ENCODE results near the gene SMKR1.

SMKR1 gene

GRCh38 chr7:129501760-129502707, at the start of gene SMKR1:
Gene SMKR1, plus strand, starts transcription at chr7:129502531. Its CDS starts 294 bp downstream, at chr7:129502825.
- Mint-ChIP-seq H3K9me3 (no peaks in the 10 kb centered on the region), H3K27me3 (no peaks in the 10 kb centered on the region), H3K4me3 (peak within 1 kb of the TSS; percentile 89), H3K27ac (peak within 1 kb of the TSS; percentile 97), H3K36me3 (no peaks in the 10 kb centered on the region), H3K4me1 (peaks cover 17% of the 10 kb centered on the region)

GRCh38 chr7:129452589-129453231, 49.6 kb upstream of the SMKR1 start:
- peaks cover 40% of the 10 kb centered on the region for H3K36me3 Mint-ChIP-seq
- no peaks in the 10 kb centered on the region for H3K4me1 Mint-ChIP-seq
- H3K27me3 Mint-ChIP-seq, result no peaks in the 10 kb centered on the region
- H3K9me3 Mint-ChIP-seq, result no peaks in the 10 kb centered on the region
- H3K4me3 Mint-ChIP-seq, result no peak overlapping the region
- no peak overlapping the region for H3K27ac Mint-ChIP-seq

GRCh38 chr7:129453510-129454248, 48.7 kb upstream of the SMKR1 start:
- Mint-ChIP-seq H3K36me3 (peaks cover 34% of the 10 kb centered on the region), H3K4me3 (no peak overlapping the region), H3K27ac (no peak overlapping the region), H3K27me3 (no peaks in the 10 kb centered on the region), H3K9me3 (no peaks in the 10 kb centered on the region), H3K4me1 (no peaks in the 10 kb centered on the region)

GRCh38 chr7:129454249-129454551, 48.1 kb upstream of the SMKR1 start:
- H3K4me3 Mint-ChIP-seq, result no peak overlapping the region
- no peaks in the 10 kb centered on the region for H3K9me3 Mint-ChIP-seq
- no peaks in the 10 kb centered on the region for H3K27me3 Mint-ChIP-seq
- H3K27ac Mint-ChIP-seq, result no peak overlapping the region
- H3K4me1 Mint-ChIP-seq, result no peaks in the 10 kb centered on the region
- peaks cover 29% of the 10 kb centered on the region for H3K36me3 Mint-ChIP-seq

- H3K36me3 Mint-ChIP-seq, result peaks cover 16% of the 10 kb centered on the region
- H3K4me3 Mint-ChIP-seq, result no peak overlapping the region
- no peak overlapping the region for H3K27ac Mint-ChIP-seq
- H3K27me3 Mint-ChIP-seq, result no peaks in the 10 kb centered on the region
- H3K9me3 Mint-ChIP-seq, result no peaks in the 10 kb centered on the region
- no peaks in the 10 kb centered on the region for H3K4me1 Mint-ChIP-seq
These were observed 45.9 kb upstream of the SMKR1 start for GRCh38 chr7:129456421-129456820.

- no peak overlapping the region for H3K4me3 Mint-ChIP-seq
- H3K36me3 Mint-ChIP-seq, result peaks cover 10% of the 10 kb centered on the region
- no peak overlapping the region for H3K27ac Mint-ChIP-seq
- no peaks in the 10 kb centered on the region for H3K9me3 Mint-ChIP-seq
- no peaks in the 10 kb centered on the region for H3K27me3 Mint-ChIP-seq
- no peaks in the 10 kb centered on the region for H3K4me1 Mint-ChIP-seq
These were observed 45.2 kb upstream of the SMKR1 start for GRCh38 chr7:129457101-129457500.

- Mint-ChIP-seq H3K4me3 (no peak overlapping the region), H3K4me1 (no peaks in the 10 kb centered on the region), H3K9me3 (no peaks in the 10 kb centered on the region), H3K27ac (no peak overlapping the region), H3K27me3 (no peaks in the 10 kb centered on the region), H3K36me3 (peaks cover 8% of the 10 kb centered on the region)
These were observed 44.2 kb upstream of the SMKR1 start for GRCh38 chr7:129458171-129458570.

- H3K27me3 Mint-ChIP-seq, result no peaks in the 10 kb centered on the region
- no peak overlapping the region for H3K4me3 Mint-ChIP-seq
- H3K27ac Mint-ChIP-seq, result no peak overlapping the region
- H3K9me3 Mint-ChIP-seq, result no peaks in the 10 kb centered on the region
- peaks cover 3% of the 10 kb centered on the region for H3K36me3 Mint-ChIP-seq
- no peaks in the 10 kb centered on the region for H3K4me1 Mint-ChIP-seq
These were observed 40.5 kb upstream of the SMKR1 start for GRCh38 chr7:129461809-129462208.

GRCh38 chr7:129462420-129462819, 39.9 kb upstream of the SMKR1 start:
- H3K4me3 Mint-ChIP-seq, result no peak overlapping the region
- no peak overlapping the region for H3K27ac Mint-ChIP-seq
- no peaks in the 10 kb centered on the region for H3K9me3 Mint-ChIP-seq
- H3K36me3 Mint-ChIP-seq, result peaks cover 5% of the 10 kb centered on the region
- H3K27me3 Mint-ChIP-seq, result no peaks in the 10 kb centered on the region
- no peaks in the 10 kb centered on the region for H3K4me1 Mint-ChIP-seq

- Mint-ChIP-seq H3K9me3 (no peaks in the 10 kb centered on the region), H3K27ac (no peak overlapping the region), H3K4me3 (no peak overlapping the region), H3K27me3 (no peaks in the 10 kb centered on the region), H3K36me3 (peaks cover 5% of the 10 kb centered on the region), H3K4me1 (no peaks in the 10 kb centered on the region)
These were observed 38.1 kb upstream of the SMKR1 start for GRCh38 chr7:129464194-129464593.

GRCh38 chr7:129465080-129465479, 37.3 kb upstream of the SMKR1 start:
- Mint-ChIP-seq H3K9me3 (no peaks in the 10 kb centered on the region), H3K36me3 (peaks cover 5% of the 10 kb centered on the region), H3K27ac (no peak overlapping the region), H3K27me3 (no peaks in the 10 kb centered on the region), H3K4me3 (no peak overlapping the region), H3K4me1 (no peaks in the 10 kb centered on the region)

- Mint-ChIP-seq H3K27ac (no peak overlapping the region), H3K4me1 (peaks cover 9% of the 10 kb centered on the region), H3K27me3 (no peaks in the 10 kb centered on the region), H3K9me3 (no peaks in the 10 kb centered on the region), H3K36me3 (peaks cover 5% of the 10 kb centered on the region), H3K4me3 (no peak overlapping the region)
These were observed 35.5 kb upstream of the SMKR1 start for GRCh38 chr7:129466796-129467195.

- Mint-ChIP-seq H3K36me3 (peaks cover 5% of the 10 kb centered on the region), H3K27ac (no peak overlapping the region), H3K4me3 (no peak overlapping the region), H3K27me3 (no peaks in the 10 kb centered on the region), H3K4me1 (peaks cover 9% of the 10 kb centered on the region), H3K9me3 (no peaks in the 10 kb centered on the region)
These were observed 34.2 kb upstream of the SMKR1 start for GRCh38 chr7:129468087-129468486.

- H3K4me1 Mint-ChIP-seq, result peaks cover 9% of the 10 kb centered on the region
- H3K9me3 Mint-ChIP-seq, result no peaks in the 10 kb centered on the region
- no peak overlapping the region for H3K27ac Mint-ChIP-seq
- no peaks in the 10 kb centered on the region for H3K27me3 Mint-ChIP-seq
- H3K36me3 Mint-ChIP-seq, result peaks cover 5% of the 10 kb centered on the region
- H3K4me3 Mint-ChIP-seq, result no peak overlapping the region
These were observed 33.8 kb upstream of the SMKR1 start for GRCh38 chr7:129468547-129468946.

- peaks cover 9% of the 10 kb centered on the region for H3K4me1 Mint-ChIP-seq
- H3K27ac Mint-ChIP-seq, result no peak overlapping the region
- no peaks in the 10 kb centered on the region for H3K9me3 Mint-ChIP-seq
- no peak overlapping the region for H3K4me3 Mint-ChIP-seq
- no peaks in the 10 kb centered on the region for H3K27me3 Mint-ChIP-seq
- peaks cover 6% of the 10 kb centered on the region for H3K36me3 Mint-ChIP-seq
These were observed 32.4 kb upstream of the SMKR1 start for GRCh38 chr7:129469930-129470329.

- Mint-ChIP-seq H3K4me3 (no peak overlapping the region), H3K4me1 (peaks cover 9% of the 10 kb centered on the region), H3K9me3 (no peaks in the 10 kb centered on the region), H3K27me3 (no peaks in the 10 kb centered on the region), H3K27ac (no peak overlapping the region), H3K36me3 (peaks cover 5% of the 10 kb centered on the region)
These were observed 31.9 kb upstream of the SMKR1 start for GRCh38 chr7:129470411-129470810.
